ENCODE results near the gene RBM20. TPM values are rescaled to one million over a fixed set of nuclear protein-coding genes. Genes with fewer than 3 reads are reported as not detected.

RBM20 gene
- total RNA-seq, 1 experiment from 2014 or later = 0.11 TPM

- Histone ChIP-seq H3K4me1 (replicated peaks; ENCODE audit: insufficient read depth) (peaks cover 8% of the 10 kb centered on the region; the same call in 1 of the 2 replicates), H3K4me2 (no peak overlapping the region), H2AFZ (no peak overlapping the region), H3K9me3 (ENCODE audit: insufficient read depth, low read depth) (no peaks in the 10 kb centered on the region), H3F3A (ENCODE audit: insufficient read depth, low read depth) (no peaks in the 10 kb centered on the region), H3K79me2 (ENCODE audit: low read depth) (no peaks in the 10 kb centered on the region), H3K4me3 (no peak overlapping the region), H3K27me3 (ENCODE audit: insufficient read depth, low read depth) (peaks cover 6% of the 10 kb centered on the region; the same call in 1 of the 2 replicates), H3K9me2 (ENCODE audit: insufficient read depth) (no peaks in the 10 kb centered on the region), H3K36me3 (ENCODE audit: low read depth) (no peaks in the 10 kb centered on the region), H4K20me1 (ENCODE audit: insufficient read depth) (no peaks in the 10 kb centered on the region), H3K27ac (no peak overlapping the region)
- ChIA-PET CTCF (no interaction called here), POLR2A (ENCODE audit: unreplicated experiment) (no interaction called here)
- intact Hi-C loops (cut with micrococcal nuclease; ENCODE audit: unreplicated experiment) = no loop called here
- TF ChIP-seq CTCF (conservative IDR thresholded peaks at IDR 0.05) (no peak), EZH2 (IDR thresholded peaks at IDR 0.05; ENCODE audit: low read depth) (no peak)
- peak in 1 of 2 experiments; percentile 5 for DNase-seq
- no TSS peak for BruUV-seq (replicated peaks)
These were observed 89.2 kb downstream of the RBM20 start for GRCh38 chr10:110733218-110733952.

- H3K27ac ChIP-seq = no peak overlapping the region
- H3K4me1 ChIP-seq (replicated peaks; ENCODE audit: insufficient read depth) = no peaks in the 10 kb centered on the region
- BruUV-seq (replicated peaks) = no TSS peak
- H3K9me3 ChIP-seq (ENCODE audit: insufficient read depth, low read depth) = no peaks in the 10 kb centered on the region
- TF ChIP-seq EZH2 (IDR thresholded peaks at IDR 0.05; ENCODE audit: low read depth) (no peak), CTCF (conservative IDR thresholded peaks at IDR 0.05) (no peak)
- no peaks in the 10 kb centered on the region for H3K36me3 ChIP-seq (ENCODE audit: low read depth)
- DNase-seq = no peak
- H3K9me2 ChIP-seq (ENCODE audit: insufficient read depth) = no peaks in the 10 kb centered on the region
- intact Hi-C loops (cut with micrococcal nuclease; ENCODE audit: unreplicated experiment) = no loop called here
- peaks cover 6% of the 10 kb centered on the region; the same call in 1 of the 2 replicates for H3K27me3 ChIP-seq (ENCODE audit: insufficient read depth, low read depth)
- H3K4me3 ChIP-seq = no peak overlapping the region
- no peaks in the 10 kb centered on the region for H3F3A ChIP-seq (ENCODE audit: insufficient read depth, low read depth)
- H2AFZ ChIP-seq = no peak overlapping the region
- ChIA-PET POLR2A (ENCODE audit: unreplicated experiment) (no interaction called here), CTCF (no interaction called here)
- no peaks in the 10 kb centered on the region for H4K20me1 ChIP-seq (ENCODE audit: insufficient read depth)
- no peak overlapping the region for H3K4me2 ChIP-seq
- no peaks in the 10 kb centered on the region for H3K79me2 ChIP-seq (ENCODE audit: low read depth)
These were observed 91.5 kb downstream of the RBM20 start for GRCh38 chr10:110735620-110736027.

- ChIA-PET CTCF (no interaction called here), POLR2A (ENCODE audit: unreplicated experiment) (no interaction called here)
- H4K20me1 ChIP-seq (ENCODE audit: insufficient read depth) = no peaks in the 10 kb centered on the region
- H3K79me2 ChIP-seq (ENCODE audit: low read depth) = no peaks in the 10 kb centered on the region
- H3K27ac ChIP-seq = no peak overlapping the region
- no peak for DNase-seq
- H3K4me1 ChIP-seq (replicated peaks; ENCODE audit: insufficient read depth) = no peaks in the 10 kb centered on the region
- no peak for TF ChIP-seq CTCF (conservative IDR thresholded peaks at IDR 0.05)
- TF ChIP-seq EZH2 (IDR thresholded peaks at IDR 0.05; ENCODE audit: low read depth) = no peak
- no peak overlapping the region for H3K4me3 ChIP-seq
- no peaks in the 10 kb centered on the region for H3K36me3 ChIP-seq (ENCODE audit: low read depth)
- no peak overlapping the region for H2AFZ ChIP-seq
- no TSS peak for BruUV-seq (replicated peaks)
- intact Hi-C loops (cut with micrococcal nuclease; ENCODE audit: unreplicated experiment) = no loop called here
- H3F3A ChIP-seq (ENCODE audit: insufficient read depth, low read depth) = no peaks in the 10 kb centered on the region
- H3K27me3 ChIP-seq (ENCODE audit: insufficient read depth, low read depth) = peaks cover under 1% of the 10 kb centered on the region; the same call in 1 of the 2 replicates
- no peak overlapping the region for H3K4me2 ChIP-seq
- no peaks in the 10 kb centered on the region for H3K9me3 ChIP-seq (ENCODE audit: insufficient read depth, low read depth)
- no peaks in the 10 kb centered on the region for H3K9me2 ChIP-seq (ENCODE audit: insufficient read depth)
These were observed 93.9 kb downstream of the RBM20 start for GRCh38 chr10:110737886-110738634.

Measured in PC-9 (cell line).